Mucosa of descending colon (tissue), 3 donors: ENCODE data around the gene RNU6-9. TPM values are rescaled to one million over a fixed set of nuclear protein-coding genes. Genes with fewer than 3 reads are reported as not detected.

Source experiments
- ATAC-seq: fragments of 200-7000 bp; cut with Tn5 transposase; one replicate; pipeline ENCODE4 v1.9.1; 2020; ENCODE audit warnings: mild to moderate bottlenecking, moderate library complexity
- DNase-seq, 3 donors: peaks; one replicate each; pipeline ENCODE4 v3.0.0-alpha.2; 2020
- H3K36me3 ChIP-seq: fragments of 200-600 bp; one replicate; pipeline ENCODE4 v1.8.0; 2021; ENCODE audit warnings: low read depth, mild to moderate bottlenecking
- H3K4me1 ChIP-seq: fragments of 200-600 bp; one replicate; pipeline ENCODE4 v1.8.0; 2021; ENCODE audit warnings: low read depth, mild to moderate bottlenecking
- H3K4me3 ChIP-seq: fragments of 200-600 bp; one replicate; pipeline ENCODE4 v1.8.0; 2021; ENCODE audit warnings: mild to moderate bottlenecking
- H3K9me3 ChIP-seq: fragments of 200-600 bp; one replicate; pipeline ENCODE4 v1.8.0; 2021; ENCODE audit warnings: mild to moderate bottlenecking
- intact Hi-C, 2 donors: fragments of 100-400 bp; cut with DNase I in 1 of 2; cut with micrococcal nuclease in 1 of 2; formaldehyde crosslinking; loops; one replicate each; pipeline versions ENCODE4 v1.11.0 to v1.11.1; 2022; cut with DNase I, micrococcal nuclease
- total RNA-seq, 3 donors: library from RNA; stranded (reverse); fragmentation: NEBNext Ultra II Directional in 2 of 3; extraction: Animal tissue kit (Norgen Biotek cat#: 25700) in 2 of 3; gene quantifications; one replicate each; pipeline versions ENCODE4 v1.2.1 to v1.2.4, GENCODE V29; 2021 to 2023
- TF ChIP-seq, protein P1 (sequence below): fragments of 200-600 bp; IDR thresholded peaks from one replicate; pipeline ENCODE4 v1.8.0; 2022; ENCODE audit warnings: antibody characterized with exemption, mild to moderate bottlenecking
- donor health status: DM: no; HTN: no; CAD: no; lungs with moderate emphysema.
- donor health status: DM: no; HTN: no; CAD: no.
- donor health status: DM: no; HTN: yes; CAD: no.

Gene RNU6-9
- total RNA-seq, 3 donors from 2014 or later, result not detected

DNA sequence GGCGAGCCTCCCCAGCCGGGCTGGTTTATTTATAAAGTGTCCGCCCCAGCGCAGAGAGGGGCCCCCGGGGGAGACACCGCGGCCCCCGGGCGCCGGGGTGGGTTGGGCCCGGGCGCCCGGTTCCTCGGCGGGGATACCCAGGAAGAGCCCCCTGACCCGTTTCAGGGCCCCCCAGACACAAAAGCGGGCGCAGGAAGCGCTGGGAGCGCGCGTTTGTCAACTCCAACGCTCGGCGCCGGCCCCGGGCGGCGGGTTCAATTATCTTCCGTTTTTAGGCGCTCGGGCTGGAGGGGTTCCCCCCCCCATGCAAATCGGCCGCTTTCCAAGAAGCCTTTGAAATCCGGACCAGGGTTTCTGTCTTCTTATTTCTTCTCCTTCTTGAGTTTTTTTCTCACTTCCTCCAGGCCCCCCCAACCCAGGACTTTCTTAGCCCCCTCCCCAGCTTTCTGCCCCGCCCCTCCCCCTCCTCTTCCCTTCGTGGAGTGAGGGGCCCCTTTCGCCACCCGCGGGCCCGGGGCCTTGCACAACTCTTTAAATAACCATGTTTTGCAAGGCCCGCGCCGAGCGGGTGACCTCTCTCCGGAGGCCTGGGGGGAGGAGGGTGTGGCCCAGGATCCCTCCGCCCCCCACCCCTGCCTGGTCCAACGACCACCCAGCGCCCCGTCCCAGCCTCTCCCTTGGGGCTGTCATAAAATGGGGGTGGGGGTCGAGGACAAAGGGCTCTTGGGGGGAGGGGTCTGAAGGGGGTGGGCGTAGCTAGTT lies 33.5 kb downstream of the RNU6-9 start:
- peak; percentile 71 to 80 (median 78) for DNase-seq
- Histone ChIP-seq H3K9me3 (no peaks in the 10 kb centered on the region), H3K36me3 (no peaks in the 10 kb centered on the region), H3K4me1 (peaks cover 6% of the 10 kb centered on the region), H3K4me3 (peak overlapping the region; percentile 74)
- ATAC-seq, result peak; percentile 20
- TF ChIP-seq, protein P1, sequence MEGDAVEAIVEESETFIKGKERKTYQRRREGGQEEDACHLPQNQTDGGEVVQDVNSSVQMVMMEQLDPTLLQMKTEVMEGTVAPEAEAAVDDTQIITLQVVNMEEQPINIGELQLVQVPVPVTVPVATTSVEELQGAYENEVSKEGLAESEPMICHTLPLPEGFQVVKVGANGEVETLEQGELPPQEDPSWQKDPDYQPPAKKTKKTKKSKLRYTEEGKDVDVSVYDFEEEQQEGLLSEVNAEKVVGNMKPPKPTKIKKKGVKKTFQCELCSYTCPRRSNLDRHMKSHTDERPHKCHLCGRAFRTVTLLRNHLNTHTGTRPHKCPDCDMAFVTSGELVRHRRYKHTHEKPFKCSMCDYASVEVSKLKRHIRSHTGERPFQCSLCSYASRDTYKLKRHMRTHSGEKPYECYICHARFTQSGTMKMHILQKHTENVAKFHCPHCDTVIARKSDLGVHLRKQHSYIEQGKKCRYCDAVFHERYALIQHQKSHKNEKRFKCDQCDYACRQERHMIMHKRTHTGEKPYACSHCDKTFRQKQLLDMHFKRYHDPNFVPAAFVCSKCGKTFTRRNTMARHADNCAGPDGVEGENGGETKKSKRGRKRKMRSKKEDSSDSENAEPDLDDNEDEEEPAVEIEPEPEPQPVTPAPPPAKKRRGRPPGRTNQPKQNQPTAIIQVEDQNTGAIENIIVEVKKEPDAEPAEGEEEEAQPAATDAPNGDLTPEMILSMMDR, result no peak
- intact Hi-C loops, result loop anchor here in 1 of 2 donors (10.0 kb wide), 1 partner anchor 62 kb away; no protein-coding TSS in a partner anchor

DNA sequence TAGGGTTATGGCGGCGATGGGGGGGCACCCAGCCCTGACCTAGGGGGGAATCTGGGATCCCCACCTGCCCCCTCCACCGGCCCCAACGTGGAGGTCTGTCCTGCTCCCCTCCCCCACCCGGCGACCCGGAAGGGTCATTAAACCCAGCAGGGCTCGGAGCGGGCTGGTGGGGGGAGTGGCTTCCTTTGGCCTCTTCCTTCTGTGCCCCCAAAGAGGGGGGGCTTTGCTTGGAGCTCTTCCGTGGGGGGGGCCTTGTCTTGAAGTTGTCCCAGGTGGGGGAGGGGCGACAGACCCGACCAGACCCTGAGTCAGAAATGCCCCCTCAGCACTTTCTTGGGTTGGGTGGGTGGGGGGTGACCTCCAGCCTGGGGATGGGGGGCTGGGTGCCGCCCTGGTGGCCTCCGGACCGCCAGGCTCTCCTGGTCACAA lies 34.1 kb downstream of the RNU6-9 start:
- no peaks in the 10 kb centered on the region for H3K9me3 ChIP-seq
- no peak overlapping the region for H3K4me3 ChIP-seq
- DNase-seq, result peak in 2 of 3 donors; percentile 60 to 71
- intact Hi-C loops, result loop anchor here in 1 of 2 donors (10.0 kb wide), 1 partner anchor 63 kb away; no protein-coding TSS in a partner anchor
- H3K36me3 ChIP-seq, result no peaks in the 10 kb centered on the region
- TF ChIP-seq, protein P1, result no peak
- peaks cover 7% of the 10 kb centered on the region for H3K4me1 ChIP-seq
- ATAC-seq, result no peak

DNA sequence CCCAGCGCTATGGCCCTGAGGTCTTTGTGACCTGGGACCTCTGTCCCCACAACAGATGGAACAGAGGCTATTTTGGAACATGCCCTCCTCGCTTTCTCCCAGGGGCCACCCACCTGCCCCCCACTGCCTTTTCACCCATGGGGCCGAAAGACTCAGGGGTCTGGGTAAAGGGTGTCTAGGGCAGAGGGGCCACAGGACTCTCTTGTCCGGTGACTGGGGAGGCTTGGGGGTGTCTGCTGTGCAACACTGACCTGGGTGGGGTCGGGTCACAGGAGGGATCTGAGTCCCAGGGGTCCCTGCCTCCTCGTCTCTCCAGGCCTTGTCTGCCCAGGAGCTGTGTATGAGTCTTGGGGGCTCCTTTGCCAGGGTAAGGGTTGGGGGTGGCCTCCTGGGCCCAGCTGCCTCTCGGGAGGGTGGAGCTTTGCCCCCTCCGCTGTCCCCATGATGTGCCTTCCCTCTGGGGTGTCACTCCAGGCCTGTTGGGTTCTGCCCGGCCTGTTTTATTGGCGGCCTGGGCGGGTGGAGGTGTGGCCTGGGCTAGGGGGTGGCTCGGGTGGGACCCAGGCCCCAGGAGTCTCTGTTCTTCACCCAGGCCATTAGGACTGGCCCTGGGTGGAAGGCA lies 34.6 kb downstream of the RNU6-9 start:
- Histone ChIP-seq H3K9me3 (no peaks in the 10 kb centered on the region), H3K4me1 (peaks cover 12% of the 10 kb centered on the region), H3K4me3 (no peak overlapping the region), H3K36me3 (no peaks in the 10 kb centered on the region)
- no peak for DNase-seq
- no peak for ATAC-seq
- intact Hi-C loops, result loop anchor here in 1 of 2 donors (10.0 kb wide), 1 partner anchor 63 kb away; no protein-coding TSS in a partner anchor
- TF ChIP-seq, protein P1, result no peak

DNA sequence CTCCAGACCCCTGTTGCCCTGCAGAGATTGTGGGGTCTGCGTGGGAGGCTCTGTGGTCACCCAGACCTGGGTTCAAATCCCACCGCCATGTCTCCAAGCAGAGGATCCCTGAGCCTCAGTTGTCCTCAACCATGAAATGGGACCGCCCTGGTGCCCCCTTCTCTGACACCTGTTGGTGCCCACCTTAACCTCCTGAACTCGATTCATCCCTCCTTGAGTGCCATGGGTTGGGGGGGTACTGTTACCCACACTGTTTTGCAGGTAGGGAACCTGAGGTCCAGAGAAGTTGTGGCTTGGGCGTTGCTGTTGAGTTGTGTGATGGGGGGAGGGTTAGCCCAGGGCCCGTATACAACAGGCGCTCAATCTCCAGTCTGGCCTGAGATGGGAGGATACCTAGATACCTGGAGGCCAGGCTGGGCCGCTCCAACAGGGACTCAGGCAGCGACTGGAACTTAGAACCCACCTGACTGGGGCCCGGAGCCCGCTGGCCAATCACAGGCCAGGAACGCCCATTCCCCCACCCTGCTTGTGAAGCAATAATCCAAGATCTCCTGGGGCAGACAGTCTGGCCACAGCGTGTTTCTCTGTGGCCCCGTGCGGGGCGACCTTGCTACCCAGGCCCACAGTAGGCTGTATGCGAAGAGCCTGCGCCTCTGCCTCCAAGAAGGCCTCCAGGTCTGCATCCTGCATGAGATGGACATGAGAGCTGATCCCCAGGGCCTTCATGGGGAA lies 35.4 kb downstream of the RNU6-9 start:
- intact Hi-C loops, result loop anchor here in 1 of 2 donors (10.0 kb wide), 1 partner anchor 64 kb away; no protein-coding TSS in a partner anchor
- peaks cover 20% of the 10 kb centered on the region for H3K4me1 ChIP-seq
- TF ChIP-seq, protein P1, result no peak
- no peak overlapping the region for H3K4me3 ChIP-seq
- DNase-seq (no peak), ATAC-seq (no peak)
- no peaks in the 10 kb centered on the region for H3K9me3 ChIP-seq
- H3K36me3 ChIP-seq, result no peaks in the 10 kb centered on the region

DNA sequence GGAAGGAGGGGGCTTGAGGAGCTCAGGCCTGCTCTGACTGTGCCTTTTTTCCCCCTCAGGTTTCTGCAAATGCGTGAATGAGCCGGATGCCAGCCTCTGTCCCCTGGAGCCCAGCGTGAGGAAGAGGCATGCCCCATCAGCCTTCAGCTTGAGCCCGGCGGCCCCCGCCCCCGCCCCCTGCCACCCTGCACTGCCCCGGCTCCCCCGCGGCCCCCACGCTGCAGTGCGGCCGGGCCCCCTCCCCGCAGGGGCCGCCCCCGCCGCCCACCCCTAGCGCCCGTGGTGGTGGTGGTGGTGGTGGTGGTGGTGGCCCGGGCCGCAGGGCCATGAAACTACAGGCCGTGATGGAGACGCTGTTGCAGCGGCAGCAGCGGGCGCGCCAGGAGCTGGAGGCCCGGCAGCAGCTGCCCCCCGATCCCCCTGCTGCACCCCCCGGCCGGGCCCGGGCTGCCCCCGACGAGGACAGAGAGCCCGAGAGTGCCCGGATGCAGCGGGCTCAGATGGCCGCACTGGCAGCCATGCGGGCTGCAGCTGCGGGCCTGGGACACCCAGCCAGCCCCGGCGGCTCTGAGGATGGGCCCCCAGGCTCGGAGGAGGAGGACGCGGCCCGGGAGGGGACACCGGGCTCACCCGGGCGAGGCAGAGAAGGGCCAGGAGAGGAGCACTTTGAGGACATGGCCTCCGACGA lies 36.1 kb downstream of the RNU6-9 start:
- Histone ChIP-seq H3K4me3 (no peak overlapping the region), H3K9me3 (no peaks in the 10 kb centered on the region), H3K4me1 (peaks cover 27% of the 10 kb centered on the region), H3K36me3 (no peaks in the 10 kb centered on the region)
- intact Hi-C loops, result loop anchor here in 1 of 2 donors (10.0 kb wide), 1 partner anchor 65 kb away; no protein-coding TSS in a partner anchor
- TF ChIP-seq, protein P1, result no peak
- ATAC-seq, result no peak
- DNase-seq, result no peak
